Transverse colon (tissue), 4 donors: ENCODE measurements around the gene TRMT44. TPM values are rescaled to one million over a fixed set of nuclear protein-coding genes. Genes with fewer than 3 reads are reported as not detected.

ENCODE experiments used
- DNase-seq: peaks from one replicate; pipeline ENCODE4 v3.0.0-alpha.2; 2019
- H3K27ac ChIP-seq, 4 donors: fragments of 200-600 bp; sonication (generic); 2 replicates each; pipeline ENCODE4 v1.5.1; 2016 to 2018; ENCODE audit warnings: inconsistent platforms in 4 of 4
- H3K27me3 ChIP-seq: fragments of 200-600 bp; sonication (generic); 2 replicates; pipeline ENCODE4 v1.5.1; 2017; ENCODE audit warnings: inconsistent platforms
- H3K36me3 ChIP-seq, 4 donors: fragments of 200-600 bp; sonication (generic); 2 replicates each; pipeline ENCODE4 v1.5.1; 2017 to 2019; ENCODE audit warnings: inconsistent platforms in 4 of 4
- H3K4me1 ChIP-seq, 4 donors: fragments of 200-600 bp; sonication (generic); 2 replicates each; pipeline ENCODE4 v1.5.1; 2017 to 2020; ENCODE audit warnings: inconsistent platforms in 4 of 4
- H3K4me3 ChIP-seq, 4 donors: fragments of 200-600 bp; sonication (generic); 1 replicate in 1 of 4; 2 replicates in 3 of 4; pipeline versions ENCODE4 v1.5.1 to v1.6.1; 2017 to 2019; ENCODE audit warnings: inconsistent platforms in 4 of 4
- H3K9me3 ChIP-seq, 2 donors: fragments of 200-600 bp; sonication (generic); 2 replicates each; pipeline ENCODE4 v1.5.1; 2017 to 2019; ENCODE audit warnings: inconsistent platforms in 2 of 2
- CTCF ChIP-seq, 5 experiments: fragments of 200-600 bp in 3 of 5; fragments of 450-650 bp in 2 of 5; sonication (generic) in 3 of 5; IDR thresholded peaks; 1 replicate in 2 of 5; 2 replicates in 3 of 5; pipeline ENCODE4 v1.5.1; 2016 to 2017; ENCODE audit warnings: antibody characterized with exemption in 5 of 5, inconsistent platforms in 3 of 5, mild to moderate bottlenecking in 2 of 5, moderate library complexity in 1 of 5
- EP300 ChIP-seq: sonication (generic); formaldehyde crosslinking; IDR thresholded peaks from one replicate; pipeline ENCODE4 v1.6.1; 2017; ENCODE audit warnings: antibody characterized with exemption, low read depth
- POLR2A ChIP-seq: fragments of 450-650 bp; IDR thresholded peaks from one replicate; pipeline ENCODE4 v1.6.1; 2016; ENCODE audit warnings: antibody characterized with exemption, mild to moderate bottlenecking, moderate library complexity
- POLR2AphosphoS5 ChIP-seq, 3 donors: sonication (generic); formaldehyde crosslinking; IDR thresholded peaks; one replicate each; pipeline ENCODE4 v1.6.1; 2016; ENCODE audit warnings: antibody characterized with exemption in 3 of 3
- WGBS, 2 donors: methylation state at CpG; one replicate each; pipeline ENCODE4 v1.1.5; 2018; ENCODE audit warnings: low coverage in 1 of 2; 5-methylcytosine and 5-hydroxymethylcytosine counted together
- in situ Hi-C, 4 donors: fragments of 200-750 bp; cut with MboI; loops; one replicate each; pipeline versions ENCODE4 v1.15.0 to v1.15.1; 2017; ENCODE audit warnings: low sequenced_read_pairs in 3 of 4, low pct_ligation_motif_present in 1 of 4, low pct_unique_long_range_greater_than_20kb in 1 of 4
- intact Hi-C: fragments of 100-400 bp; cut with DNase I; formaldehyde crosslinking; loops from one replicate; pipeline ENCODE4 v1.15.1; 2023; ENCODE audit warnings: low total_unique reads
- total RNA-seq, 4 donors: library from RNA; depleted of rRNA; stranded (reverse); fragments of >200 nt; gene quantifications; one replicate each; pipeline ENCODE4 v1.1.0, GENCODE V29; 2016

Gene TRMT44
- total RNA-seq, 4 donors from 2014 or later: 19.1 to 190 (median 29.7) TPM

GRCh38 chr4:8494983-8495548, 54.5 kb downstream of the TRMT44 start:
- TF ChIP-seq POLR2A (no peak), CTCF (IDR thresholded peaks at IDR 0.05) (no peak), EP300 (no peak), POLR2AphosphoS5 (IDR thresholded peaks at IDR 0.05) (no peak)
- no peaks in the 10 kb centered on the region for H3K36me3 ChIP-seq
- no peak for DNase-seq
- H3K27me3 ChIP-seq: no peaks in the 10 kb centered on the region
- WGBS, 2 donors: 83% methylated on average over 5 of the region's 5 CpGs; no CpG with 5 or more reads in 1 of the 2 donors
- H3K27ac ChIP-seq: no peak overlapping the region
- intact Hi-C loops: no loop called here
- no peaks in the 10 kb centered on the region for H3K9me3 ChIP-seq
- in situ Hi-C loops: no loop called here
- H3K4me3 ChIP-seq: no peak overlapping the region
- H3K4me1 ChIP-seq: no peaks in the 10 kb centered on the region

GRCh38 chr4:8495803-8496202, 55.2 kb downstream of the TRMT44 start:
- Histone ChIP-seq H3K4me1 (no peaks in the 10 kb centered on the region), H3K36me3 (no peaks in the 10 kb centered on the region), H3K4me3 (no peak overlapping the region), H3K9me3 (no peaks in the 10 kb centered on the region), H3K27ac (no peak overlapping the region), H3K27me3 (no peaks in the 10 kb centered on the region)
- 98% methylated on average over 3 of the region's 3 CpGs; no CpG with 5 or more reads in 1 of the 2 donors for WGBS, 2 donors
- intact Hi-C loops (no loop called here), in situ Hi-C loops (no loop called here)
- DNase-seq: no peak
- no peak for TF ChIP-seq EP300
- no peak for TF ChIP-seq CTCF (IDR thresholded peaks at IDR 0.05)
- no peak for TF ChIP-seq POLR2AphosphoS5 (IDR thresholded peaks at IDR 0.05)
- TF ChIP-seq POLR2A: no peak

GRCh38 chr4:8497762-8498161, 57.2 kb downstream of the TRMT44 start:
- Histone ChIP-seq H3K27me3 (no peaks in the 10 kb centered on the region), H3K4me3 (no peak overlapping the region), H3K27ac (no peak overlapping the region), H3K4me1 (no peaks in the 10 kb centered on the region), H3K36me3 (no peaks in the 10 kb centered on the region), H3K9me3 (no peaks in the 10 kb centered on the region)
- in situ Hi-C loops (no loop called here), intact Hi-C loops (no loop called here)
- DNase-seq: no peak
- 80% methylated on average over 3 of the region's 3 CpGs; no CpG with 5 or more reads in 1 of the 2 donors for WGBS, 2 donors
- no peak for TF ChIP-seq CTCF (IDR thresholded peaks at IDR 0.05)
- TF ChIP-seq POLR2A: no peak
- TF ChIP-seq EP300: no peak
- TF ChIP-seq POLR2AphosphoS5 (IDR thresholded peaks at IDR 0.05): no peak

GRCh38 chr4:8500966-8501365, 60.4 kb downstream of the TRMT44 start:
- intact Hi-C loops: no loop called here
- no peak for TF ChIP-seq POLR2A
- TF ChIP-seq CTCF (IDR thresholded peaks at IDR 0.05): no peak
- TF ChIP-seq EP300: no peak
- no peak for TF ChIP-seq POLR2AphosphoS5 (IDR thresholded peaks at IDR 0.05)
- no peaks in the 10 kb centered on the region for H3K36me3 ChIP-seq
- no peak overlapping the region for H3K4me3 ChIP-seq
- 86% methylated on average over 7 of the region's 7 CpGs; no CpG with 5 or more reads in 1 of the 2 donors for WGBS, 2 donors
- no peaks in the 10 kb centered on the region for H3K27me3 ChIP-seq
- peaks cover 0 to 7% (median 4%) of the 10 kb centered on the region in 4 donors for H3K4me1 ChIP-seq
- no peak overlapping the region for H3K27ac ChIP-seq
- in situ Hi-C loops: no loop called here
- H3K9me3 ChIP-seq: no peaks in the 10 kb centered on the region
- DNase-seq: no peak
